Epithelial cell of proximal tubule (primary cell): ENCODE measurements around the gene F13A1. TPM values are rescaled to one million over a fixed set of nuclear protein-coding genes. Genes with fewer than 3 reads are reported as not detected.

Experiments used
- DNase-seq: peaks from one replicate; pipeline ENCODE4 v3.0.0-alpha.2; 2011; ENCODE audit warnings: low read depth
- H3K4me3 ChIP-seq: 2 replicates; pipeline ENCODE4 v1.5.1; 2011; ENCODE audit warnings: low read depth, mild to moderate bottlenecking, low read length
- total RNA-seq: library from RNA; depleted of rRNA; stranded (reverse); fragments of >200 nt; gene quantifications from 2 replicates; pipeline ENCODE4 v1.2.3, GENCODE V29; 2015
- TF ChIP-seq, protein P1 (sequence below): conservative IDR thresholded peaks from 2 replicates; pipeline ENCODE4 v1.5.1; 2012; ENCODE audit warnings: low read depth, mild to moderate bottlenecking, low read length

Gene F13A1
- total RNA-seq, 1 donor from 2014 or later, result 5.4 TPM

GRCh38 chr6:6164367-6164766 is 156.1 kb downstream of the F13A1 start:
- DNase-seq, result no peak

DNA sequence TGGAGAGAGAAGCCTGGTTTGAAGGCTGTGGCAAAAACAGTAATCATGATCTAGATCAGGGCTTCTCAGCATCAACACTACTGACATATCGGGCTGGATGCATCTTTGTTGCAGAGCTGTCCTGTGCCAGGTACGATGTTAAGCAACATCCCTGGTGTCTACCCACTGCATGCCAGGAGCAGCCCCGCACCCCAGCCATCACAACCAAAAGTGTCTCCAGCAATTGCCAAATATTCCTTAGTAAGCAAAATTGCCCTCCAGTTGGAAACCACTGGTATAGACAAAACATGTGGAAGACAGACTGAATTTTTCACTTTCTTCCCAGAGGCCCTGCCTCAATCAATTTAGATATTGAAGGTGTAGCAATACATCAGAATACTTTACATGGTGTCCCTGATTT is 166.1 kb downstream of the F13A1 start:
- TF ChIP-seq, protein P1, sequence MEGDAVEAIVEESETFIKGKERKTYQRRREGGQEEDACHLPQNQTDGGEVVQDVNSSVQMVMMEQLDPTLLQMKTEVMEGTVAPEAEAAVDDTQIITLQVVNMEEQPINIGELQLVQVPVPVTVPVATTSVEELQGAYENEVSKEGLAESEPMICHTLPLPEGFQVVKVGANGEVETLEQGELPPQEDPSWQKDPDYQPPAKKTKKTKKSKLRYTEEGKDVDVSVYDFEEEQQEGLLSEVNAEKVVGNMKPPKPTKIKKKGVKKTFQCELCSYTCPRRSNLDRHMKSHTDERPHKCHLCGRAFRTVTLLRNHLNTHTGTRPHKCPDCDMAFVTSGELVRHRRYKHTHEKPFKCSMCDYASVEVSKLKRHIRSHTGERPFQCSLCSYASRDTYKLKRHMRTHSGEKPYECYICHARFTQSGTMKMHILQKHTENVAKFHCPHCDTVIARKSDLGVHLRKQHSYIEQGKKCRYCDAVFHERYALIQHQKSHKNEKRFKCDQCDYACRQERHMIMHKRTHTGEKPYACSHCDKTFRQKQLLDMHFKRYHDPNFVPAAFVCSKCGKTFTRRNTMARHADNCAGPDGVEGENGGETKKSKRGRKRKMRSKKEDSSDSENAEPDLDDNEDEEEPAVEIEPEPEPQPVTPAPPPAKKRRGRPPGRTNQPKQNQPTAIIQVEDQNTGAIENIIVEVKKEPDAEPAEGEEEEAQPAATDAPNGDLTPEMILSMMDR, result no peak
- no peak overlapping the region for H3K4me3 ChIP-seq
- DNase-seq, result no peak

More at GRCh38 chr6:6164367-6164766, 156.1 kb downstream of the F13A1 start:
- TF ChIP-seq, protein P1, result no peak
- no peak overlapping the region for H3K4me3 ChIP-seq

DNA sequence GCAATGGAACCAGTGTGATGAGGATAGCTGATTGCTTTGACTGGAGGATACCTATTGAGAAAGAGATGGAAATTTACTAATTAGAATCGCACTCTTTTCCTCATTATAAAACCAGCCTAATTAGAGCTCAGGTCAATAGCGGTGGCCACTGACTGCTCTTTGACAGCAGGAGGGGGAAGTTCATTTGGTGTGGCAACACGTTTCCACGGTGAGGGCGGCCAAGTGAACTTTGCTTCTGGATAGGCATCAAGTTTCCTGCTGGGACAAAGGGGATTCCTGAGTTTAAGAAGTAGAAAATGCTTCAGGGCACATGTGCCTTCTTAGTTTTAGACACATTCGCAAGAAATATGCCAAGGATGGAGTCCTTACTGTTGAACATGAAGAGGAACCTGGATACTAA is 168.4 kb downstream of the F13A1 start:
- TF ChIP-seq, protein P1, result no peak
- no peak overlapping the region for H3K4me3 ChIP-seq
- DNase-seq, result no peak

GRCh38 chr6:6148192-6148815 is 172.2 kb downstream of the F13A1 start:
- DNase-seq, result no peak

DNA sequence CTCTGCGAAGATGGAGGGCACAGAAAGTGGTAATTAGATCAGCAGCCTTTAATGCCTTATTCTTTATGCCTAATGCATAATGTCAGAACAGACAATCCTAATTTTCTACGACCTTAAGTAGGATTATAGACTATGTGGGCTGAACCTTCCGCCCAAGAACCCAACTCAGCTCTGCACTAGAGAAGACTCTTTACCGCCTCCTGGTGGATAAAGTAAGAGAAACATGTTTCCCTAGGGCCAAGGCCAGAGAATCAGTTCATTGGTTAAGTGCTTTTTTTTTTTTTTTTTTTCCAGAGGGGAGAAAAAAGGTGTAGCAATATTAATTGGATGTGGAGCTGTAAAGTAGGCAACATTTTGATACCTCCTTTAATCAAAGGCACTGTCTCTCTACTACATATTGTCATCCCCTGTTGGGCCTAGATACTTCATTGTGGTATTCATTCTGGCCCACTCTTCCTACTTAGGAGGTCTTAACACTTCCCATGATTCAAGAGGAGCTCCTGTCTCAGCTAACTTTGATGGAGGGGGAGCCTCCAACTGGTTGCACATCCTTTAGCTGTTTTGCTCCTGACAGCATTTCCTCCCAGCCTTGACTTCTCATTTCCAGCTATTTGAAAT is 188.9 kb downstream of the F13A1 start:
- no peak overlapping the region for H3K4me3 ChIP-seq
- TF ChIP-seq, protein P1, result peak; percentile 54
- DNase-seq, result no peak

More at GRCh38 chr6:6148192-6148815, 172.2 kb downstream of the F13A1 start:
- H3K4me3 ChIP-seq, result no peak overlapping the region
- TF ChIP-seq, protein P1, result no peak

- DNase-seq, result no peak
- H3K4me3 ChIP-seq, result no peak overlapping the region
- TF ChIP-seq, protein P1, result no peak
Measured at GRCh38 chr6:6125495-6125894, 195.0 kb downstream of the F13A1 start.

DNA sequence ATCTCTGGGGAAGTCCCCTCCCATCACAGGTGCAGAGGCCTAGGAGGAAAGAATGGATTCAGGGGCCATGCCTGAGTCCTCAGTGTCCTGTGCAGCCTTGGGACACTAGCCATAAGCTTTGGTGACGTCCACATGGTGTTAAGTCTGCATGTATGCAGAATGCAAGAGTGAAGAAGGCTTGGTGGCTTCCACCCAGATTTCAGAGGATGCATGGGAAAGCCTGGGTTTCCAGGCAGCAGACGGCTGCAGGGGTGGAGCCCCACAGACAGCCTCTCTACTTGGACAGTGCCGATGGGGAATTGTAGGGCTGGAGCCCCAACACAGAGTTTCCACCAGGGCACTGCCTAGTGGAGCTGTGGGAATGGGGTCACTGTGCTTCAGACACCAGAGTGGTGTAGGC is 196.7 kb downstream of the F13A1 start:
- no peak overlapping the region for H3K4me3 ChIP-seq
- DNase-seq, result no peak
- TF ChIP-seq, protein P1, result no peak
